K562 (cell line): ENCODE results near the gene TNIP1. TPM values are rescaled to one million over a fixed set of nuclear protein-coding genes. Genes with fewer than 3 reads are reported as not detected.

Experiments
- ARID4B ChIP-seq: sonication (generic); formaldehyde crosslinking; IDR thresholded peaks from 2 replicates; pipeline ENCODE4 v1.8.0; 2022; ENCODE audit warnings: mild to moderate bottlenecking, missing genetic modification reagents
- E2F1 ChIP-seq: sonication (generic); formaldehyde crosslinking; IDR thresholded peaks from 2 replicates; pipeline ENCODE4 v1.8.1; 2023; ENCODE audit warnings: mild to moderate bottlenecking, missing genetic modification reagents, moderate library complexity
- FOXA1 ChIP-seq: fragments of 450-650 bp; IDR thresholded peaks from 2 replicates; pipeline ENCODE4 v1.6.1; 2016; ENCODE audit warnings: mild to moderate bottlenecking, borderline replicate concordance
- GTF2E2 ChIP-seq: fragments of 200-800 bp; sonication (Bioruptor generic); IDR thresholded peaks from 2 replicates; pipeline ENCODE4 v1.6.1; 2016; ENCODE audit warnings: missing genetic modification characterization, missing compliant biosample characterization
- IRF2 ChIP-seq: sonication (generic); formaldehyde crosslinking; IDR thresholded peaks from 2 replicates; pipeline ENCODE4 v1.8.1; 2022; ENCODE audit warnings: mild to moderate bottlenecking, missing genetic modification reagents
- KAT7 ChIP-seq: sonication (generic); formaldehyde crosslinking; IDR thresholded peaks from 2 replicates; pipeline ENCODE4 v1.8.0; 2022; ENCODE audit warnings: missing genetic modification reagents, mild to moderate bottlenecking, borderline replicate concordance
- KHSRP ChIP-seq: fragments of 450-650 bp; IDR thresholded peaks from 2 replicates; pipeline ENCODE4 v1.6.1; 2017
- L3MBTL2 ChIP-seq: fragments of 450-650 bp; IDR thresholded peaks from 2 replicates; pipeline ENCODE4 v1.6.1; 2016; ENCODE audit warnings: mild to moderate bottlenecking, moderate library complexity
- MBD1 ChIP-seq: fragments of 250-450 bp; sonication (Bioruptor Pico); IDR thresholded peaks from 2 replicates; pipeline ENCODE4 v1.8.0; 2022; ENCODE audit warnings: inconsistent platforms
- SIRT6 ChIP-seq: IDR thresholded peaks from one replicate; pipeline ENCODE4 v1.6.1; 2012; ENCODE audit warnings: low read depth, mild to moderate bottlenecking, control low read depth, inconsistent platforms, low read length, moderate library complexity
- TFAM ChIP-seq: fragments of 250-450 bp; sonication (Bioruptor Pico); conservative IDR thresholded peaks from 2 replicates; pipeline ENCODE4 v1.5.0; 2021; ENCODE audit warnings: mild to moderate bottlenecking, moderate library complexity
- TGIF2 ChIP-seq: sonication (generic); formaldehyde crosslinking; IDR thresholded peaks from 2 replicates; pipeline ENCODE4 v1.8.1; 2022; ENCODE audit warnings: mild to moderate bottlenecking, missing genetic modification reagents, moderate library complexity
- ZNF133 ChIP-seq: fragments of 250-450 bp; sonication (Bioruptor Pico); IDR thresholded peaks from 2 replicates; pipeline ENCODE4 v1.4.0; 2020; ENCODE audit warnings: mild to moderate bottlenecking
- ZNF263 ChIP-seq: sonication (generic); formaldehyde crosslinking; IDR thresholded peaks from 2 replicates; pipeline ENCODE4 v1.8.0; 2022; ENCODE audit warnings: mild to moderate bottlenecking, missing genetic modification reagents, borderline replicate concordance
- ZNF41 ChIP-seq: fragments of 250-450 bp; sonication (Bioruptor Pico); conservative IDR thresholded peaks from 2 replicates; pipeline ENCODE4 v1.4.0; 2020; ENCODE audit warnings: mild to moderate bottlenecking
- ZNF717 ChIP-seq: fragments of 250-450 bp; sonication (Bioruptor Pico); IDR thresholded peaks from 2 replicates; pipeline ENCODE4 v1.5.0; 2021
- ZNF77 ChIP-seq: fragments of 250-450 bp; sonication (Bioruptor Pico); IDR thresholded peaks from 2 replicates; pipeline ENCODE4 v1.5.0; 2020
- polyA plus RNA-seq, 8 experiments: library from polyadenylated mRNA; depleted of rRNA in 4 of 8; stranded (reverse) in 5 of 8; unstranded in 3 of 8; fragments of >200 nt; fragmentation: Nextera tagmentation in 2 of 8; fragmentation: Illumina TruSeq in 1 of 8; extraction: Ambion mirVana in 2 of 8; extraction: Trizol in 1 of 8; gene quantifications; 2 replicates each; pipeline versions ENCODE4 v1.2.1 to v1.2.3, GENCODE V29; 2011 to 2014; ENCODE audit warnings: inconsistent platforms in 1 of 8, missing spikeins in 1 of 8
- total RNA-seq, 7 experiments: library from RNA; depleted of rRNA in 6 of 7; stranded (reverse); fragments of >200 nt in 6 of 7; fragmentation: Illumina TruSeq in 2 of 7; extraction: Trizol in 2 of 7; gene quantifications; 2 replicates each; pipeline versions ENCODE4 v1.2.1 to v1.2.3, GENCODE V29; 2011 to 2021; ENCODE audit warnings: low replicate concordance in 1 of 7
- TF ChIP-seq, protein P1 (sequence below), 2 experiments: fragments of 450-650 bp; IDR thresholded peaks; 2 replicates each; pipeline ENCODE4 v1.6.1; 2016
- TF ChIP-seq, protein P2 (sequence below): fragments of 450-650 bp; IDR thresholded peaks from 2 replicates; pipeline ENCODE4 v1.6.1; 2016; ENCODE audit warnings: borderline replicate concordance

TNIP1 gene
- total and polyA plus RNA-seq, 9 of the 15 experiments (the other 6 are each of a cell fraction or from before 2014, with no cell fraction given): 0.46 to 41.0 (median 24.6) TPM

DNA sequence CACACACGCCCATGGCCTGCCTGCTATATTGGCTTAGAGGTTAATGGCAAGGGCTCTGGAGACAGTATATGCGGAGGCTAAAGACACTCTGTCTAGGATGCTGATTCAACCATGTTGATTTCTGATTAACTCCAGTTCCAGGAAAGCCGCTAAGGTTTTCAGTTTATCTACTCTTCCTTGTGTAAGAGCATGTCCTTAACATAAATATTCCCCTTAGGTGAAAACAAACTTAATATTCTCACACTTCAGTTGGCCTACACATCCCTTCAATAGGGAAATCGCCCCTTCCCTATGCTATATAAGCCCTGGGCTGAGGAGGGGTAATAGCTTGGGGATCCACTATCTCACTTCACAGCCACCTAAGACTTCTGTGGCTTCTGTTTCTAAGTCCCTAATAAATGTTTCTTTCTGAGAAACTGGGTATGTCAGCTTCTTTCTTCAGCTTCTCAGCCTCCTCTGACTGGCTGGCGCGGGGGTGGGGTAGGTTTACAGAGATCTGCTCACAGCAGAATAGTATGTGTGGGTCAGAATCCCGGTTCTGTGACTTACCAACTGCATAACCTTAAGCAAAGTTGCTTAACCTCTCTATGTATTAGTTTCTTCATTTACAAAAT lies 64.8 kb downstream of the TNIP1 start (continued):
- no peak for TF ChIP-seq MBD1 (CRISPR knock-in tag)
- TF ChIP-seq ZNF717 (CRISPR knock-in tag): no peak
- no peak for TF ChIP-seq ZNF263 (CRISPR knock-in tag)
- no peak for TF ChIP-seq ZNF133 (CRISPR knock-in tag)
- no peak for TF ChIP-seq L3MBTL2
- no peak for TF ChIP-seq ZNF77 (CRISPR knock-in tag)
- no peak for TF ChIP-seq GTF2E2 (tag)
- no peak for TF ChIP-seq SIRT6
- TF ChIP-seq E2F1 (CRISPR knock-in tag): no peak
- TF ChIP-seq FOXA1: no peak
- no peak for TF ChIP-seq KAT7 (CRISPR knock-in tag)
- no peak for TF ChIP-seq KHSRP
- TF ChIP-seq TFAM: no peak
- TF ChIP-seq TGIF2 (CRISPR knock-in tag): no peak
- TF ChIP-seq, protein P1, sequence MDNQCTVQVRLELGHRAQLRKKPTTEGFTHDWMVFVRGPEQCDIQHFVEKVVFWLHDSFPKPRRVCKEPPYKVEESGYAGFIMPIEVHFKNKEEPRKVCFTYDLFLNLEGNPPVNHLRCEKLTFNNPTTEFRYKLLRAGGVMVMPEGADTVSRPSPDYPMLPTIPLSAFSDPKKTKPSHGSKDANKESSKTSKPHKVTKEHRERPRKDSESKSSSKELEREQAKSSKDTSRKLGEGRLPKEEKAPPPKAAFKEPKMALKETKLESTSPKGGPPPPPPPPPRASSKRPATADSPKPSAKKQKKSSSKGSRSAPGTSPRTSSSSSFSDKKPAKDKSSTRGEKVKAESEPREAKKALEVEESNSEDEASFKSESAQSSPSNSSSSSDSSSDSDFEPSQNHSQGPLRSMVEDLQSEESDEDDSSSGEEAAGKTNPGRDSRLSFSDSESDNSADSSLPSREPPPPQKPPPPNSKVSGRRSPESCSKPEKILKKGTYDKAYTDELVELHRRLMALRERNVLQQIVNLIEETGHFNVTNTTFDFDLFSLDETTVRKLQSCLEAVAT (IDR thresholded peaks at IDR 0.05): no peak
- TF ChIP-seq, protein P2, sequence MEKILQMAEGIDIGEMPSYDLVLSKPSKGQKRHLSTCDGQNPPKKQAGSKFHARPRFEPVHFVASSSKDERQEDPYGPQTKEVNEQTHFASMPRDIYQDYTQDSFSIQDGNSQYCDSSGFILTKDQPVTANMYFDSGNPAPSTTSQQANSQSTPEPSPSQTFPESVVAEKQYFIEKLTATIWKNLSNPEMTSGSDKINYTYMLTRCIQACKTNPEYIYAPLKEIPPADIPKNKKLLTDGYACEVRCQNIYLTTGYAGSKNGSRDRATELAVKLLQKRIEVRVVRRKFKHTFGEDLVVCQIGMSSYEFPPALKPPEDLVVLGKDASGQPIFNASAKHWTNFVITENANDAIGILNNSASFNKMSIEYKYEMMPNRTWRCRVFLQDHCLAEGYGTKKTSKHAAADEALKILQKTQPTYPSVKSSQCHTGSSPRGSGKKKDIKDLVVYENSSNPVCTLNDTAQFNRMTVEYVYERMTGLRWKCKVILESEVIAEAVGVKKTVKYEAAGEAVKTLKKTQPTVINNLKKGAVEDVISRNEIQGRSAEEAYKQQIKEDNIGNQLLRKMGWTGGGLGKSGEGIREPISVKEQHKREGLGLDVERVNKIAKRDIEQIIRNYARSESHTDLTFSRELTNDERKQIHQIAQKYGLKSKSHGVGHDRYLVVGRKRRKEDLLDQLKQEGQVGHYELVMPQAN: no peak
- TF ChIP-seq IRF2 (CRISPR knock-in tag): no peak
- TF ChIP-seq ZNF41 (CRISPR knock-in tag): no peak
- TF ChIP-seq ARID4B: no peak
